Lung (tissue), 12 donors: ENCODE results near the gene SLC26A3. TPM values are rescaled to one million over a fixed set of nuclear protein-coding genes. Genes with fewer than 3 reads are reported as not detected.

ENCODE experiments used
- ATAC-seq: fragments of 200-7000 bp; cut with Tn5 transposase; one replicate; pipeline ENCODE4 v1.9.1; 2020; ENCODE audit warnings: moderate number of reproducible peaks; ENCODE audit not compliant: insufficient read depth, low FRiP score
- DNase-seq, 3 donors: peaks; one replicate each; pipeline ENCODE4 v3.0.0-alpha.2; 2013 to 2017
- H3K27ac ChIP-seq, 2 donors: one replicate each; pipeline ENCODE4 v1.5.1; 2013; ENCODE audit warnings: mild to moderate bottlenecking in 2 of 2, moderate library complexity in 2 of 2, control low read depth in 1 of 2, inconsistent platforms in 1 of 2, low read depth in 1 of 2, low read length in 1 of 2
- H3K27me3 ChIP-seq, 3 donors: one replicate each; pipeline ENCODE4 v1.5.1; 2013; ENCODE audit warnings: low read length in 2 of 3; ENCODE audit not compliant: control insufficient read depth in 3 of 3, insufficient read depth in 3 of 3
- H3K36me3 ChIP-seq, 4 donors: one replicate each; pipeline ENCODE4 v1.5.1; 2013; ENCODE audit warnings: low read length in 4 of 4, mild to moderate bottlenecking in 1 of 4, moderate library complexity in 1 of 4; ENCODE audit not compliant: control insufficient read depth in 4 of 4, insufficient read depth in 4 of 4
- H3K4me1 ChIP-seq, 5 donors: one replicate each; pipeline ENCODE4 v1.5.1; 2013; ENCODE audit warnings: low read length in 5 of 5, mild to moderate bottlenecking in 2 of 5, moderate library complexity in 1 of 5; ENCODE audit not compliant: control insufficient read depth in 5 of 5, insufficient read depth in 5 of 5
- H3K4me3 ChIP-seq: one replicate; pipeline ENCODE4 v1.5.1; 2013; ENCODE audit warnings: mild to moderate bottlenecking, control low read depth, moderate library complexity
- H3K9ac ChIP-seq, 2 donors: one replicate each; pipeline ENCODE4 v1.5.1; 2013; ENCODE audit warnings: low read length in 2 of 2, control low read depth in 1 of 2; ENCODE audit not compliant: insufficient read depth in 1 of 2
- H3K9me3 ChIP-seq, 4 donors: one replicate each; pipeline ENCODE4 v1.5.1; 2013; ENCODE audit warnings: low read length in 3 of 4, mild to moderate bottlenecking in 1 of 4, moderate library complexity in 1 of 4; ENCODE audit not compliant: control insufficient read depth in 4 of 4, insufficient read depth in 3 of 4
- WGBS, 2 donors: extraction: QIAGEN DNeasy Blood & Tissue Kit; methylation state at CpG; one replicate each; pipeline ENCODE4 v1.1.7; 2013; 5-methylcytosine and 5-hydroxymethylcytosine counted together
- polyA plus RNA-seq, 2 donors: library from polyadenylated mRNA; stranded (reverse); fragments of 200-250 nt; gene quantifications; one replicate each; pipeline ENCODE4 v1.2.1, GENCODE V29; 2013
- total RNA-seq, 2 donors: library from RNA; depleted of rRNA in 1 of 2; stranded (reverse); fragments of >200 nt in 1 of 2; gene quantifications; one replicate each; pipeline ENCODE4 v1.2.1, GENCODE V29; 2014 to 2021
- TF ChIP-seq, protein P1 (sequence below): IDR thresholded peaks from 2 replicates; pipeline ENCODE4 v1.5.1; 2012; ENCODE audit warnings: mild to moderate bottlenecking; ENCODE audit errors: control extremely low read depth, extremely low read depth
- donor health status: control.
- donor health status: control.
- donor health status: Bipolar disorder and iron deficiency.
- donor health status: healthy.
- donor health status: DM: yes; HTN: yes; CAD: no.

The SLC26A3 gene
- total and polyA plus RNA-seq, 4 donors = 0.28 to 0.31 TPM; not detected in 2

DNA sequence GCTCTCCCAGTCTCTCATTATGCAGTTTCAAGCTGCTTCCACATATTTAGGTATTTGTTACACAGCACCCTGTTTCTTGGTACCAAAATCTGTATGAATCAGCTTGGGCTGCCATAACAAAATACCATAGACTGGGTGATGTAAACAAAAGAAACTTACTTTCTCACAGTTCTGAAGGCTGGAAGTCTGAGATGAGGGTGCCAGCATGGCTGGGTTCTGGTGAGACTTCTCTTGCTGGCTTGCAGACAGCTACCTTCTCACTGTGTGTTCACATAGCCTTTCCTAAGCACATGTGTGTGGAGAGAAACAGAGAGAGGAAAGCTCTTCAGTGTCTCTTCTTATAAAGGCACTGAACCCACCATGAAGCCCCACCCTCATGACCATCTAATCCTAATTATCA lies 74.7 kb downstream of the SLC26A3 start:
- Histone ChIP-seq H3K9ac (no peak overlapping the region), H3K9me3 (peaks cover 0 to under 1% (median 0%) of the 10 kb centered on the region in 4 donors), H3K4me3 (no peak overlapping the region), H3K4me1 (no peaks in the 10 kb centered on the region), H3K27me3 (peaks cover 0 to 11% (median 6%) of the 10 kb centered on the region in 3 donors), H3K27ac (no peak overlapping the region), H3K36me3 (no peaks in the 10 kb centered on the region)
- ATAC-seq = no peak
- no peak for DNase-seq
- TF ChIP-seq, protein P1, sequence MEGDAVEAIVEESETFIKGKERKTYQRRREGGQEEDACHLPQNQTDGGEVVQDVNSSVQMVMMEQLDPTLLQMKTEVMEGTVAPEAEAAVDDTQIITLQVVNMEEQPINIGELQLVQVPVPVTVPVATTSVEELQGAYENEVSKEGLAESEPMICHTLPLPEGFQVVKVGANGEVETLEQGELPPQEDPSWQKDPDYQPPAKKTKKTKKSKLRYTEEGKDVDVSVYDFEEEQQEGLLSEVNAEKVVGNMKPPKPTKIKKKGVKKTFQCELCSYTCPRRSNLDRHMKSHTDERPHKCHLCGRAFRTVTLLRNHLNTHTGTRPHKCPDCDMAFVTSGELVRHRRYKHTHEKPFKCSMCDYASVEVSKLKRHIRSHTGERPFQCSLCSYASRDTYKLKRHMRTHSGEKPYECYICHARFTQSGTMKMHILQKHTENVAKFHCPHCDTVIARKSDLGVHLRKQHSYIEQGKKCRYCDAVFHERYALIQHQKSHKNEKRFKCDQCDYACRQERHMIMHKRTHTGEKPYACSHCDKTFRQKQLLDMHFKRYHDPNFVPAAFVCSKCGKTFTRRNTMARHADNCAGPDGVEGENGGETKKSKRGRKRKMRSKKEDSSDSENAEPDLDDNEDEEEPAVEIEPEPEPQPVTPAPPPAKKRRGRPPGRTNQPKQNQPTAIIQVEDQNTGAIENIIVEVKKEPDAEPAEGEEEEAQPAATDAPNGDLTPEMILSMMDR = no peak

DNA sequence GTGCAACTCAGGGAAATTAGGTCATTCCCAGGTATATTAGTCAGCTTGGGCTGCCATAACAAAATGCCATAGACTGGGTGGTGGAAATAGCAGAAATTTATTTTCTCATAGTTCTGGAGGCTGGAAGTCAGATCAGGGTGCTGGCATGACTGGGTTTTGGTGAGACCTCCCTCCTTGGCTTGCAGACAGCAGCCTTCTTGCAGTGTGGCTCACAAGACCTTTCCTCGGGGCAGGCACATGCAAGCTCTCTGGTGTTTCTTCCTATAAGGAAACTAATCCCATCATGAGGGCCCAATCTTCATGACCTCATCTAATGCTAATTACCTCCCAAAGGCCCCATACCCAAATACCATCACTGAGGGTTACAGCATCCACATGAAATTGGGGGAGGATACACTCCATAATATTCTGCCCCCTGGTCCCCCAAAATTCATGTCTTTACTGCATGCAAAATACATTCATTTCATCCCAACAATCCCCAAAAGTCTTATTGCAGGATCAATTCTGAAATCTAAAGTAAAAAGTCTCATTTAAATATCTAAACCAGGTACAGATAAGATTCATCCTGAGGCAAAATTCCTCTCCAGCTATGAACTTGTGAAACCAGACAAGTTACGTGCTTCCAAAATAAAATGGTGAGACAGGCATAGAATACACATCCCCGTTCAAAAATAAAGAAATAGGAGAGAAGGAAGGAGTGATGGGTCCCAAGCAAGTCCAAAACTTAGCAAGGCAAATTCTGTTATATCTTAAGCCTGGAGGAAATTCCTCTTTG lies 76.5 kb downstream of the SLC26A3 start:
- TF ChIP-seq, protein P1 = no peak
- Histone ChIP-seq H3K27me3 (peaks cover 0 to 11% (median 6%) of the 10 kb centered on the region in 3 donors), H3K27ac (no peak overlapping the region), H3K4me3 (no peak overlapping the region), H3K9me3 (no peaks in the 10 kb centered on the region), H3K4me1 (no peaks in the 10 kb centered on the region), H3K9ac (no peak overlapping the region), H3K36me3 (no peaks in the 10 kb centered on the region)
- DNase-seq (no peak), ATAC-seq (no peak)
- 83 to 90% methylated on average over 3 of the region's 3 CpGs for WGBS, 2 donors

DNA sequence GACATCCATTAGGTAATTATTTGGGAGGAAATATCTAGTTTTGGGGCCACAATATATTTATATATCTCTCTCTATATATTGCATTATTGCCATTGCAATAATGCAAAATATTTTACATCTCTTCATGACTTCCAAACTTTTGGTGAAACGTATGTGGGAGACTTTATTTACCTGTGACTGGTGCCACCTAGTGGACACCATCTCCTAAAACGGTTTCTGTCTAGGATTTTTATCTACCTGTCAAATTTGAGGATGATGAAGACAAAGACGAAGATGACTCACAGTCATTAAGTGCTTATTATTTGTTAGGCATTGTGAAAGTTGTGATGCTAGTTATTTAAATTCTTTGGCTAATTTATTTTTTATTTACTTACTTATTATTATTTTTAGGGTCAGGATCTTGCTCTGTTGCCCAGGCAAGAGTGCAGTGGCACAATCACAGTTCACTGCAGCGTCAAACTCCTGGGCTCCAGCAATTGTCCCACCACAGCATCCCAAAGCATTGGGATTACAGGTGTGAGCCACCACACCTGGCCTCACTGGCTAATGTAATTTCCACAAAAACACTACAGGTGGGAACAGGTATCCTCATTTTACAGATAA lies 77.8 kb downstream of the SLC26A3 start:
- H3K4me3 ChIP-seq = no peak overlapping the region
- no peaks in the 10 kb centered on the region for H3K9me3 ChIP-seq
- TF ChIP-seq, protein P1 = peak; percentile 52
- DNase-seq (peak; percentile 35 to 74 (median 62)), ATAC-seq (no peak)
- WGBS, 2 donors = 23 to 25% methylated on average over 4 of the region's 4 CpGs
- no peak overlapping the region for H3K9ac ChIP-seq
- H3K36me3 ChIP-seq = no peaks in the 10 kb centered on the region
- no peak overlapping the region for H3K27ac ChIP-seq
- no peaks in the 10 kb centered on the region for H3K4me1 ChIP-seq
- peaks cover 0 to 11% (median 6%) of the 10 kb centered on the region in 3 donors for H3K27me3 ChIP-seq
